GM04503 (cell line): ENCODE results near the gene EHD2.
"Not testable (repeated sequence)": the region's sequence is repeated elsewhere in the genome, so short reads cannot be mapped to it uniquely, and the experiment has no call there.

ENCODE experiments used
- DNase-seq: peaks from one replicate; pipeline ENCODE4 v3.0.0-alpha.2; 2012; ENCODE audit warnings: low read depth

The EHD2 gene

GRCh38 chr19:47691782-47692181, 21.4 kb upstream of the EHD2 start:
- no peak for DNase-seq

DNA sequence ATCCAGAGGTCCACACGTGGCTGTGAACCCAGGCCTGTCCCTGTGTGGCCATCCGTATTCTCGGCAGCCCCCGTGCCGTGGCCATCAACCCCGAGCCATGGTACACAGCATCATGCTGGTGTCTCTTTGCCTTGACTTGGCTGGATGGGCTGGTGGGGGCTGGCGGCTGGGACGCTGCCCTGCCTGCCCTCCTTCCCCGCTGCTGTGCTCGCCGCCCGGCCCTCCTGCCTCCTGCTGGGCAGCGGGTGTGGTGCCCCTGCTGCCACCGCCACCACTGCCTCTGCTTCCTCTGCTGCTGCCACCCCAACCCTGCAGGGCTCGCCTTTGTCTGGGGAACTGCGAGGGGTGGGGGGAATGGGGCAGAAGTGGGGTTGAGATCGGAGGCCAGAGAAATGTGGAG, 19.7 kb upstream of the EHD2 start:
- DNase-seq: no peak

- DNase-seq: no peak
These were observed 19.3 kb upstream of the EHD2 start for GRCh38 chr19:47693903-47694302.

- no peak for DNase-seq
These were observed 18.6 kb upstream of the EHD2 start for GRCh38 chr19:47694466-47695273.

GRCh38 chr19:47695533-47696262, 17.5 kb upstream of the EHD2 start:
- no peak for DNase-seq

- DNase-seq: no peak
These were observed 16.6 kb upstream of the EHD2 start for GRCh38 chr19:47696635-47697034.

GRCh38 chr19:47697863-47698609, 15.2 kb upstream of the EHD2 start:
- DNase-seq: no peak

- no peak for DNase-seq
These were observed 14.4 kb upstream of the EHD2 start for GRCh38 chr19:47698631-47699359.

DNA sequence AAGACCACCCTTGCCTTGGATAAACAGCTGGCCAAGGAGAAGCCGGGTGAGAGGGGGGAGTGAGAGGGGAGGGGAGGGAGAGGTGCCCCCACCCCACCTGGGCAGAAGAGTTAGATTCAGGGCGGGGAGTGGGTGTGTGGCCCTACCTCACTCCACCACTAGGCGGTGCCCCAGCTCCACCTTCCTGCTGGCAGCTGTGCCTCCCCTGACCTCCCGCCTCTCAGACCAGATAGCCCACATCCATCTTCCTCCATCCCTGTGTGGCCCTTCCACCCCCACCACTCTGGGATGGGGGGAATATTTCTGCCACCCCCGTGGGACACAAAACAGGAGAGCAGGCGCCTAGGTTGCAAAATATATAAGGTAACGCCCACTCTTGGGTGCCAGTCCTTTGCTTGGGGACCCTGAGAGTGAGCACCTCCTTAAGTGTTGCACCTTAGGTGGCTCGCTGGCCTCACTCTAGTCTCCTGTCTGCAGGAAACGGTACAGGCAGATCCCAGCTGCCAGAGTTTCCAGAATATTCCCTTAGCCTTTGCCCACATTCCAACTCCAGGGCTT, 13.8 kb upstream of the EHD2 start:
- DNase-seq: no peak

DNA sequence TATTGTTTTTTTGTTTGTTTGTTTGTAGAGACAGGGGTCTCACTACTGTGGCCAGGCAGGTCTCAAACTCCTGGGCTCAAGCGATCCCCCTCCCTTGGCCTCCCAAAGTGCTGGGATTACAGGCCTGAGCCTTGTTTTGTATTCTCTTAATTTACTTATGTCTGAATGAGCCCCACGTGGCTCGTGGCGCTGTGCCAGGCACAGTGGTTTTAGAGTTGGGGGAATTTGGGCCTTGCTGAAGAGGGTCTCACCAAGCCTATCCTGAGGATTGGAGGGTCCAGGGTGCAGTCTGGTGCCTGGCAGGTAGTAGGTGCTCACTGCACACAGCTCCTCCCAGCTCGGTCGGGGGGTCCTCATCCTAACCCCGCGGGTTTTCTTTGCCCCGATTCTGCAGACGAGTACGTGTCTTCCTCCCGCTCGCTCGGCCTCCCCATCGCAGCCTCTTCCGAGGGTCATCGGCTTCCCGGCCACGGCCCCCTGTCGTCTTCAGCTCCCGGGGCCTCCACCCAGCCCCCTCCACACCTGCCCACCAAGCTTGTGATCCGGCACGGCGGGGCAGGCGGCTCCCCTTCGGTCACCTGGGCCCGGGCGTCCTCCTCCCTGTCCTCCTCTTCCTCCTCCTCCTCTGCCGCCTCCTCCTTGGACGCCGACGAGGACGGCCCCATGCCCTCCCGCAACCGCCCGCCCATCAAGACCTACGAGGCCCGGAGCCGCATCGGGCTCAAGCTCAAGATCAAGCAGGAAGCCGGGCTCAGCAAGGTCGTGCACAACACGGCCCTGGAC, 12.1 kb upstream of the EHD2 start:
- no peak for DNase-seq

GRCh38 chr19:47701717-47702552, 11.3 kb upstream of the EHD2 start:
- no peak for DNase-seq

GRCh38 chr19:47702671-47703070, 10.6 kb upstream of the EHD2 start:
- no peak for DNase-seq

GRCh38 chr19:47703301-47703700, 9.9 kb upstream of the EHD2 start:
- no peak for DNase-seq

DNA sequence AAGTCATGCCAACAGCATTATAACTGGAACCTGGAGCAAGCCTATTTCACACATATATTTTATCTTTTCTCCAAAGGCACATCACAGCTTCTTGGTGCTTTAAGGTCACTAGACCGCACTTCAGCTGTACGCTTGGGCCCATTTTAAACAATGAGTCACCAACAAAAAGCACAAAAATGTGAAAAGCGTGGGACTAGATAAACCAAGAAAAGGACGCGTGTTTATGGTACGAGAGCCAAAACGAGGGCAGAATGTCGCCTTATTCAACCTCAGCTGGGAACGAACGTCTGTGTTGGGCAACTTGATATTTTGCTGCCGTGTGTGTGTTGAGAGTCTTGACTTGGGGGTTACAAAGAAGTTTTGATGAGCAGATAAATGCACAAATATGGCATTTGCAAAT, 9.2 kb upstream of the EHD2 start:
- DNase-seq: no peak

DNA sequence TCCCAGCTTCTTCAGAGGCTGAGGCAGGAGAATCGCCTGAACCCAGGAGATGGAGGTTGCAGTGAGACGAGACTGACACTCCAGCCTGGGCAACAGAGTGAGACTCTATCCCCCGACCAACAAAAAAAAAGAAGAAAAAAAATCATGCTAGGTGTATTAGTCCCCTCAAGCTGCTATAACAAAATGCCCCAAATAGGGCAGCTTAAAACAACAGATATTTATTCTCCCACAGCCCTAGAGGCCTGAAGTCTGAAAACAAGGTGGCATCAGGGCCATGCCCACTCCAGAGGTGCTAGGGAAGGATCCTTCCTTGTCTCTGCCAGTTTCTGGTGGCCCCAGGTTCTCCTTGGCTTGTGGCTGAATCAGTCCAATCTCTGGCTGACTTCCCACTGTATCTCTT, 8.6 kb upstream of the EHD2 start:
- DNase-seq: no peak

GRCh38 chr19:47707135-47707925, 5.9 kb upstream of the EHD2 start:
- DNase-seq: no peak

DNA sequence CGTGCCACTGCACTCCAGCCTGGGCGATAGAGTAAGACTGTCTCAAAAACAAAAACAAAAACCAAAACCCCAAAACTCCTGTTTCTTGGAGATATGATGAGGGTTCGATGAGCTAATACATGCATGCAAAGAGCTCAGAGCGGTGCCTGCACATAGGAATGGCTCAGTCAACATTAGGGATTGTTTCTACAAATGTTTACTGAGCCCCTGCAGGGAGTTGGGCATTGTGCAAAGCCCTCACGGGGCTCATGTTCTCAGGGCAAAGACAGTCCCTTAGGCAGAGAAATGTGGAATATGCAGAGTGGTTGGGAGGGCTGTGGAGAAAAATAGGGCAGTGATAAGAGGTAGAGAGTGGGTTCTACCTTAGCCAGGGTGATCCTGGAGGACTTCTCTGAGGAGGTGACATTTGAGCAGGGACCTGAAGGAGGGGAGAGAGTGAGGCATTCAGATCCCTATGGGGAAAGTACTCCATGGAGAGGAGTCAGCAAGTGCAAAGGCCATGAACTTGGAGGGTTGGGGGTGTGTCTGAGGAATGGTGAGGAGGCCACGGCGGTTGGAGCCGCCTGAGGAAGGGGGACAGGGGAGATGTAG, 1.5 kb upstream of the EHD2 start:
- DNase-seq: no peak

- no peak for DNase-seq
These were observed 1.1 kb downstream of the EHD2 start for GRCh38 chr19:47714339-47714738.

- DNase-seq: not testable (repeated sequence)
These were observed 1.6 kb downstream of the EHD2 start for GRCh38 chr19:47714855-47715254.
